ENCODE results near the gene GADD45G. TPM values are rescaled to one million over a fixed set of nuclear protein-coding genes. Genes with fewer than 3 reads are reported as not detected.

Gene GADD45G
- total RNA-seq, 1 donor from 2014 or later, result 5.2 TPM

- Histone ChIP-seq H3K4me3 (ENCODE audit: insufficient read depth, low read depth, low read length) (no peak overlapping the region), H3K4me1 (ENCODE audit: insufficient read depth, low read length) (peaks cover 12% of the 10 kb centered on the region), H3K27ac (ENCODE audit: low read depth, low read length) (no peak overlapping the region), H3K36me3 (ENCODE audit: insufficient read depth, low read length) (no peaks in the 10 kb centered on the region), H3K9ac (ENCODE audit: low read length) (no peak overlapping the region), H4K20me1 (ENCODE audit: insufficient read depth, low read length) (no peaks in the 10 kb centered on the region), H3K79me2 (ENCODE audit: insufficient read depth, low read length) (no peaks in the 10 kb centered on the region), H3K27me3 (ENCODE audit: insufficient read depth, low read length) (peaks cover 12% of the 10 kb centered on the region), H3K4me2 (ENCODE audit: low read length) (no peak overlapping the region), H3K9me3 (ENCODE audit: insufficient read depth, low read depth, low read length) (no peaks in the 10 kb centered on the region), H2AFZ (ENCODE audit: low read depth, low read length) (no peak overlapping the region)
- Mint-ChIP-seq H3K4me1 (ENCODE audit: low read depth, unreplicated experiment) (peaks cover 20% of the 10 kb centered on the region), H3K27ac (ENCODE audit: unreplicated experiment) (no peak overlapping the region), H3K27me3 (ENCODE audit: low read depth, unreplicated experiment) (peaks cover 55% of the 10 kb centered on the region), H3K36me3 (ENCODE audit: low read depth, unreplicated experiment) (no peaks in the 10 kb centered on the region), H3K4me3 (ENCODE audit: unreplicated experiment) (no peak overlapping the region), H3K9me3 (ENCODE audit: unreplicated experiment) (peaks cover 1% of the 10 kb centered on the region)
- FAIRE-seq (no peak), DNase-seq (ENCODE audit: low read depth) (no peak)
- TF ChIP-seq CTCF (IDR thresholded peaks at IDR 0.05; ENCODE audit: insufficient read depth, low read depth, low read length), result no peak
Observed at GRCh38 chr9:89630508-89630907, 25.7 kb downstream of the GADD45G start.

GRCh38 chr9:89631384-89631783, 26.6 kb downstream of the GADD45G start:
- Mint-ChIP-seq H3K4me1 (ENCODE audit: low read depth, unreplicated experiment) (peaks cover 29% of the 10 kb centered on the region), H3K4me3 (ENCODE audit: unreplicated experiment) (no peak overlapping the region), H3K36me3 (ENCODE audit: low read depth, unreplicated experiment) (no peaks in the 10 kb centered on the region), H3K9me3 (ENCODE audit: unreplicated experiment) (peaks cover 1% of the 10 kb centered on the region), H3K27ac (ENCODE audit: unreplicated experiment) (no peak overlapping the region), H3K27me3 (ENCODE audit: low read depth, unreplicated experiment) (peaks cover 51% of the 10 kb centered on the region)
- no peak overlapping the region for H3K27ac ChIP-seq (ENCODE audit: low read depth, low read length)
- H3K4me3 ChIP-seq (ENCODE audit: insufficient read depth, low read depth, low read length), result no peak overlapping the region
- TF ChIP-seq CTCF (IDR thresholded peaks at IDR 0.05; ENCODE audit: insufficient read depth, low read depth, low read length) (no peak), EZH2 (IDR thresholded peaks at IDR 0.05; ENCODE audit: insufficient read depth, low read length) (no peak)
- no peak overlapping the region for H3K4me2 ChIP-seq (ENCODE audit: low read length)
- no peaks in the 10 kb centered on the region for H3K9me3 ChIP-seq (ENCODE audit: insufficient read depth, low read depth, low read length)
- FAIRE-seq (no peak), DNase-seq (ENCODE audit: low read depth) (no peak)
- no peaks in the 10 kb centered on the region for H3K79me2 ChIP-seq (ENCODE audit: insufficient read depth, low read length)
- peaks cover 12% of the 10 kb centered on the region for H3K27me3 ChIP-seq (ENCODE audit: insufficient read depth, low read length)
- no peak overlapping the region for H3K9ac ChIP-seq (ENCODE audit: low read length)
- H2AFZ ChIP-seq (ENCODE audit: low read depth, low read length), result no peak overlapping the region
- peaks cover 17% of the 10 kb centered on the region for H3K4me1 ChIP-seq (ENCODE audit: insufficient read depth, low read length)
- H4K20me1 ChIP-seq (ENCODE audit: insufficient read depth, low read length), result no peaks in the 10 kb centered on the region
- no peaks in the 10 kb centered on the region for H3K36me3 ChIP-seq (ENCODE audit: insufficient read depth, low read length)

- Histone ChIP-seq H3K27ac (ENCODE audit: low read depth, low read length) (no peak overlapping the region), H3K4me2 (ENCODE audit: low read length) (no peak overlapping the region), H3K36me3 (ENCODE audit: insufficient read depth, low read length) (no peaks in the 10 kb centered on the region), H3K79me2 (ENCODE audit: insufficient read depth, low read length) (no peaks in the 10 kb centered on the region), H2AFZ (ENCODE audit: low read depth, low read length) (no peak overlapping the region), H3K9me3 (ENCODE audit: insufficient read depth, low read depth, low read length) (no peaks in the 10 kb centered on the region), H3K27me3 (ENCODE audit: insufficient read depth, low read length) (peaks cover 10% of the 10 kb centered on the region), H3K4me1 (ENCODE audit: insufficient read depth, low read length) (peaks cover 17% of the 10 kb centered on the region), H3K4me3 (ENCODE audit: insufficient read depth, low read depth, low read length) (no peak overlapping the region), H4K20me1 (ENCODE audit: insufficient read depth, low read length) (no peaks in the 10 kb centered on the region), H3K9ac (ENCODE audit: low read length) (no peak overlapping the region)
- Mint-ChIP-seq H3K9me3 (ENCODE audit: unreplicated experiment) (peaks cover 1% of the 10 kb centered on the region), H3K27ac (ENCODE audit: unreplicated experiment) (no peak overlapping the region), H3K4me1 (ENCODE audit: low read depth, unreplicated experiment) (peaks cover 30% of the 10 kb centered on the region), H3K4me3 (ENCODE audit: unreplicated experiment) (no peak overlapping the region), H3K27me3 (ENCODE audit: low read depth, unreplicated experiment) (peaks cover 43% of the 10 kb centered on the region), H3K36me3 (ENCODE audit: low read depth, unreplicated experiment) (no peaks in the 10 kb centered on the region)
- FAIRE-seq, result no peak
- no peak for DNase-seq (ENCODE audit: low read depth)
- TF ChIP-seq EZH2 (IDR thresholded peaks at IDR 0.05; ENCODE audit: insufficient read depth, low read length) (no peak), CTCF (IDR thresholded peaks at IDR 0.05; ENCODE audit: insufficient read depth, low read depth, low read length) (no peak)
Observed at GRCh38 chr9:89632192-89632733, 27.5 kb downstream of the GADD45G start.

Data from astrocyte (in vitro differentiated cells and primary cell).